Caco-2 (cell line): Measurements from ENCODE around the gene ABL1. TPM values are rescaled to one million over a fixed set of nuclear protein-coding genes. Genes with fewer than 3 reads are reported as not detected.

Experiments used
- BruUV-seq: library from RNA; stranded (reverse); fragments of 400-500 nt; replicated peaks from 2 replicates; lab custom pipeline; 2021; lab: Mats Ljungman, UMichigan
- CTCF ChIA-PET: fragments of 300-600 bp; sonication (Branson Sonifier 250); formaldehyde crosslinking; loops from one replicate; lab custom pipeline; 2022; ENCODE audit warnings: antibody characterized with exemption; lab: Charles Lee
- POLR2A ChIA-PET: fragments of 300-600 bp; sonication (Branson Sonifier 250); formaldehyde crosslinking; loops from one replicate; lab custom pipeline; 2022; ENCODE audit warnings: antibody characterized with exemption; lab: Charles Lee
- DNase-seq, 2 experiments: peaks; one replicate each; pipeline versions ENCODE4 v3.0.0 to v3.0.0-alpha.2; 2020 to 2022
- H3K27me3 ChIP-seq: replicated peaks from 2 replicates; pipeline ENCODE4 v1.6.0; 2011; ENCODE audit warnings: low read length; ENCODE audit not compliant: control insufficient read depth, insufficient read depth
- H3K36me3 ChIP-seq: 2 replicates; pipeline ENCODE4 v1.5.1; 2011; ENCODE audit warnings: low read length; ENCODE audit not compliant: control insufficient read depth, insufficient read depth
- H3K4me1 ChIP-seq: fragments of 250-450 bp; sonication (Bioruptor Pico); 2 replicates; pipeline ENCODE4 v1.5.1; 2020; ENCODE audit warnings: mild to moderate bottlenecking
- H3K4me3 ChIP-seq: 2 replicates; pipeline ENCODE4 v1.5.1; 2011; ENCODE audit warnings: low read depth, mild to moderate bottlenecking, control low read depth, low read length
- H3K9me3 ChIP-seq: fragments of 250-450 bp; sonication (Bioruptor Pico); 2 replicates; pipeline ENCODE4 v1.5.1; 2020; ENCODE audit warnings: mild to moderate bottlenecking, moderate library complexity
- H3K27ac Mint-ChIP-seq: one replicate; pipeline ENCODE4 v1.8.0; 2022; ENCODE audit warnings: mixed read lengths; ENCODE audit not compliant: unreplicated experiment
- H3K27me3 Mint-ChIP-seq: one replicate; pipeline ENCODE4 v1.8.0; 2022; ENCODE audit warnings: mixed read lengths; ENCODE audit not compliant: insufficient read depth, unreplicated experiment
- H3K36me3 Mint-ChIP-seq: one replicate; pipeline ENCODE4 v1.8.0; 2022; ENCODE audit warnings: mild to moderate bottlenecking, mixed read lengths; ENCODE audit not compliant: insufficient read depth, unreplicated experiment
- H3K4me1 Mint-ChIP-seq: one replicate; pipeline ENCODE4 v1.8.0; 2022; ENCODE audit warnings: low read depth, mixed read lengths; ENCODE audit not compliant: unreplicated experiment
- H3K4me3 Mint-ChIP-seq: one replicate; pipeline ENCODE4 v1.8.0; 2022; ENCODE audit warnings: mild to moderate bottlenecking, moderate library complexity, mixed read lengths; ENCODE audit not compliant: unreplicated experiment
- H3K9me3 Mint-ChIP-seq: one replicate; pipeline ENCODE4 v1.8.0; 2022; ENCODE audit warnings: mixed read lengths; ENCODE audit not compliant: unreplicated experiment
- intact Hi-C: fragments of 100-400 bp; cut with micrococcal nuclease; formaldehyde crosslinking; loops from one replicate; pipeline ENCODE4 v1.10.0; 2022; ENCODE audit not compliant: unreplicated experiment
- total RNA-seq: library from RNA; stranded (reverse); gene quantifications from 2 replicates; pipeline ENCODE4 v1.2.3, GENCODE V29; 2022
- TF ChIP-seq, protein P1 (sequence below), 2 experiments: fragments of 200-600 bp in 1 of 2; IDR thresholded peaks; 1 replicate in 1 of 2; 2 replicates in 1 of 2; pipeline versions ENCODE4 v1.5.1 to v1.8.0; 2011 to 2022; ENCODE audit warnings: antibody characterized with exemption in 1 of 2, control low read depth in 1 of 2, inconsistent platforms in 1 of 2, low read depth in 1 of 2, low read length in 1 of 2, mild to moderate bottlenecking in 1 of 2, moderate library complexity in 1 of 2; ENCODE audit not compliant: insufficient read depth in 1 of 2, severe bottlenecking in 1 of 2, unreplicated experiment in 1 of 2

ABL1 gene
- total RNA-seq, 1 experiment from 2014 or later = 55.2 TPM

- no peaks in the 10 kb centered on the region for H3K9me3 Mint-ChIP-seq
- intact Hi-C loops = no loop called here
- H3K27ac Mint-ChIP-seq = peak overlapping the region; percentile 45
- H3K27me3 ChIP-seq = no peaks in the 10 kb centered on the region
- no peaks in the 10 kb centered on the region; the same call in 1 of the 2 replicates for H3K36me3 ChIP-seq
- no TSS peak for BruUV-seq
- no peak overlapping the region for H3K4me3 ChIP-seq
- H3K9me3 ChIP-seq = no peaks in the 10 kb centered on the region
- H3K4me3 Mint-ChIP-seq = no peak overlapping the region
- H3K27me3 Mint-ChIP-seq = no peaks in the 10 kb centered on the region
- ChIA-PET CTCF (no interaction called here), POLR2A (interaction anchor here (0.6 kb wide), 2 partner anchors 133 to 1084 kb away, joined by 5 to 8 read pairs; no protein-coding TSS in a partner anchor)
- peaks cover 6% of the 10 kb centered on the region for H3K4me1 ChIP-seq
- no peak for DNase-seq
- no peaks in the 10 kb centered on the region for H3K4me1 Mint-ChIP-seq
- H3K36me3 Mint-ChIP-seq = peaks cover 45% of the 10 kb centered on the region
- TF ChIP-seq, protein P1, sequence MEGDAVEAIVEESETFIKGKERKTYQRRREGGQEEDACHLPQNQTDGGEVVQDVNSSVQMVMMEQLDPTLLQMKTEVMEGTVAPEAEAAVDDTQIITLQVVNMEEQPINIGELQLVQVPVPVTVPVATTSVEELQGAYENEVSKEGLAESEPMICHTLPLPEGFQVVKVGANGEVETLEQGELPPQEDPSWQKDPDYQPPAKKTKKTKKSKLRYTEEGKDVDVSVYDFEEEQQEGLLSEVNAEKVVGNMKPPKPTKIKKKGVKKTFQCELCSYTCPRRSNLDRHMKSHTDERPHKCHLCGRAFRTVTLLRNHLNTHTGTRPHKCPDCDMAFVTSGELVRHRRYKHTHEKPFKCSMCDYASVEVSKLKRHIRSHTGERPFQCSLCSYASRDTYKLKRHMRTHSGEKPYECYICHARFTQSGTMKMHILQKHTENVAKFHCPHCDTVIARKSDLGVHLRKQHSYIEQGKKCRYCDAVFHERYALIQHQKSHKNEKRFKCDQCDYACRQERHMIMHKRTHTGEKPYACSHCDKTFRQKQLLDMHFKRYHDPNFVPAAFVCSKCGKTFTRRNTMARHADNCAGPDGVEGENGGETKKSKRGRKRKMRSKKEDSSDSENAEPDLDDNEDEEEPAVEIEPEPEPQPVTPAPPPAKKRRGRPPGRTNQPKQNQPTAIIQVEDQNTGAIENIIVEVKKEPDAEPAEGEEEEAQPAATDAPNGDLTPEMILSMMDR (IDR thresholded peaks at IDR 0.05; ENCODE audit: insufficient read depth in 1 of 2, low read depth in 1 of 2, low read length in 1 of 2, severe bottlenecking in 1 of 2, unreplicated experiment in 1 of 2) = no peak
Measured at GRCh38 chr9:130861372-130862180, 26.5 kb downstream of the ABL1 start.

GRCh38 chr9:130862217-130862616 is 27.2 kb downstream of the ABL1 start:
- Histone ChIP-seq H3K9me3 (no peaks in the 10 kb centered on the region), H3K4me3 (no peak overlapping the region), H3K27me3 (no peaks in the 10 kb centered on the region), H3K36me3 (no peaks in the 10 kb centered on the region; the same call in 1 of the 2 replicates), H3K4me1 (peaks cover 6% of the 10 kb centered on the region)
- intact Hi-C loops = no loop called here
- POLR2A ChIA-PET = interaction anchor here (0.6 kb wide), 1 partner anchor 134 kb away, joined by 8 read pairs; no protein-coding TSS in a partner anchor
- no TSS peak for BruUV-seq
- Mint-ChIP-seq H3K4me3 (no peak overlapping the region), H3K36me3 (peaks cover 45% of the 10 kb centered on the region), H3K27ac (no peak overlapping the region), H3K27me3 (no peaks in the 10 kb centered on the region), H3K4me1 (no peaks in the 10 kb centered on the region), H3K9me3 (no peaks in the 10 kb centered on the region)
- TF ChIP-seq, protein P1 (IDR thresholded peaks at IDR 0.05; ENCODE audit: insufficient read depth in 1 of 2, low read depth in 1 of 2, low read length in 1 of 2, severe bottlenecking in 1 of 2, unreplicated experiment in 1 of 2) = no peak
- CTCF ChIA-PET = no interaction called here
- DNase-seq = no peak

DNA sequence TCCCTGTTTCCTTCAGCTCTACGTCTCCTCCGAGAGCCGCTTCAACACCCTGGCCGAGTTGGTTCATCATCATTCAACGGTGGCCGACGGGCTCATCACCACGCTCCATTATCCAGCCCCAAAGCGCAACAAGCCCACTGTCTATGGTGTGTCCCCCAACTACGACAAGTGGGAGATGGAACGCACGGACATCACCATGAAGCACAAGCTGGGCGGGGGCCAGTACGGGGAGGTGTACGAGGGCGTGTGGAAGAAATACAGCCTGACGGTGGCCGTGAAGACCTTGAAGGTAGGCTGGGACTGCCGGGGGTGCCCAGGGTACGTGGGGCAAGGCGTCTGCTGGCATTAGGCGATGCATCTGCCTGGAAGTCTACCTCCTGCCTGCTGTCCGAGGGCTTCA is 27.7 kb downstream of the ABL1 start:
- H3K4me1 ChIP-seq = peaks cover 6% of the 10 kb centered on the region
- H3K4me3 Mint-ChIP-seq = no peak overlapping the region
- intact Hi-C loops = loop anchor here (1.0 kb wide), 2 partner anchors 91 to 150 kb away; no protein-coding TSS in a partner anchor
- H3K36me3 ChIP-seq = peaks cover 2% of the 10 kb centered on the region; the same call in 1 of the 2 replicates
- ChIA-PET POLR2A (no interaction called here), CTCF (interaction anchor here (1.5 kb wide), 1 partner anchor 156 kb away, joined by 4 read pairs; no protein-coding TSS in a partner anchor)
- H3K36me3 Mint-ChIP-seq = peaks cover 43% of the 10 kb centered on the region
- TF ChIP-seq, protein P1 (IDR thresholded peaks at IDR 0.05; ENCODE audit: insufficient read depth in 1 of 2, low read depth in 1 of 2, low read length in 1 of 2, severe bottlenecking in 1 of 2, unreplicated experiment in 1 of 2) = no peak
- H3K9me3 Mint-ChIP-seq = no peaks in the 10 kb centered on the region
- H3K27ac Mint-ChIP-seq = no peak overlapping the region
- no peaks in the 10 kb centered on the region for H3K27me3 Mint-ChIP-seq
- H3K9me3 ChIP-seq = no peaks in the 10 kb centered on the region
- H3K27me3 ChIP-seq = no peaks in the 10 kb centered on the region
- H3K4me3 ChIP-seq = no peak overlapping the region
- H3K4me1 Mint-ChIP-seq = no peaks in the 10 kb centered on the region
- no TSS peak for BruUV-seq
- DNase-seq = no peak
